ENCODE results near the gene MINDY4. TPM values are rescaled to one million over a fixed set of nuclear protein-coding genes. Genes with fewer than 3 reads are reported as not detected.

MINDY4 gene
- total RNA-seq, 1 experiment from 2014 or later: 1.5 TPM

DNA sequence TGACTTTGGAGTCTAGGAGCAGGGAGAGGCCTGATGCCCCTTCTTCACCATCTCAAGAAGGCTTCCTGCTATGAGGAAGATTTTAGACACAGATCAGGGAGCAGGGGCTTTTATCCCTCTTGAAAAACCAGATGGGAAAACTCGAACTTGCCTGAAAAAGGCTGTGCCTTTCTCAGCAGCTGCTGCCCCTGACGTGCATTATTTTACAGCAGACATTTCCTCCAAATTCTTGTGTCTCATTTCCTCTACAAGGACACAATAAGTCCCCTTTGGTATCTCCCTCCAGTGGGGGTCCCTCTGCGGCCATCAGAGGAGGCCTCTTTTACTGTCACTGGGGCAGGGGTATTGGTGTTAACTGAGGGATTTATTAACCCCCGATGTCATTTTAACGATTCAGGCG lies 102.4 kb downstream of the MINDY4 start:
- no peaks in the 10 kb centered on the region for H3K27me3 ChIP-seq (ENCODE audit: low read length)
- H3K9me3 ChIP-seq (ENCODE audit: low read length): no peaks in the 10 kb centered on the region
- peak overlapping the region; percentile 63 for H3K4me2 ChIP-seq (ENCODE audit: low read depth, low read length, poor library complexity, severe bottlenecking)
- no peaks in the 10 kb centered on the region for H3K9me2 ChIP-seq (replicated peaks; ENCODE audit: insufficient read depth, low read length)
- peak overlapping the region; percentile 86 for H3K27ac ChIP-seq (ENCODE audit: low read length)
- peak overlapping the region; percentile 51 for H3K9ac ChIP-seq (ENCODE audit: low read length)
- H3K4me1 ChIP-seq (ENCODE audit: low read length): peaks cover 73% of the 10 kb centered on the region
- peak overlapping the region; percentile 21 for H2AFZ ChIP-seq (ENCODE audit: low read length)
- peak overlapping the region; percentile 37 for H3K4me3 ChIP-seq (ENCODE audit: low read length)
- DNase-seq: no peak
- no peaks in the 10 kb centered on the region for H4K20me1 ChIP-seq (ENCODE audit: insufficient read depth, low read depth, low read length)
- H3K79me2 ChIP-seq (ENCODE audit: low read length): no peaks in the 10 kb centered on the region
- H3K36me3 ChIP-seq (ENCODE audit: insufficient read depth, low read length): no peaks in the 10 kb centered on the region; the same call in 1 of the 2 replicates

DNA sequence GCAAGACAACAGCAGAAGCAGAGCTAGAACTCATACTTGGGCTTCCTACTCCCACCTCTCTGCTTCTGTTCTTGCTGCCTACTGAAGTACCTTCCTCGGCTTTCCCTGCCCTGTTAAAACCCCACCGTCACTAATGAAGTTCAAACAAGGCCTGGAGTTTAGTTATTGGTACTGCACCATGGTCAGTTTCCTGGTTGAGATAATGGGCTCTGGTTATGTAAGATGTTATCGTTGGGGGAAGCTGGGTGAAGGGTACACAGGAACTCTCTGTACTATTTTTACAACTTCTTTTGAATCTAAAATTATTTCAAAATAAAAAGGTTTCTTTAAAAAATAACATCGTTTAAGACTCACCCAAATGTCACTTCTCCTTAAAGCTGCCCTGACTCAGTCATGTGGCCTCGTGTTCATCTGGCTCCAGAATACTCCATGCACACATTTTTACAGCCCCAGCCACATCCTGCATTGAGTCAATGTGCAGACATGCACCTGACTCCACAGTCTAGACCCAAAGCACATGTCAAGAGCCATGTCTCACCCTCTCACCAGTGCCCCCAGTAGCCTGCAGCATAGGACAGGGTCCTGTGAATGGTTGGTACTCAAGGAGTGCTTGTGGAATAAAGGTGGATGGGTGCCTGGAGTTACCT lies 103.6 kb downstream of the MINDY4 start:
- H3K36me3 ChIP-seq (ENCODE audit: insufficient read depth, low read length): no peaks in the 10 kb centered on the region; the same call in 1 of the 2 replicates
- peak overlapping the region; percentile 63 for H3K4me2 ChIP-seq (ENCODE audit: low read depth, low read length, poor library complexity, severe bottlenecking)

DNA sequence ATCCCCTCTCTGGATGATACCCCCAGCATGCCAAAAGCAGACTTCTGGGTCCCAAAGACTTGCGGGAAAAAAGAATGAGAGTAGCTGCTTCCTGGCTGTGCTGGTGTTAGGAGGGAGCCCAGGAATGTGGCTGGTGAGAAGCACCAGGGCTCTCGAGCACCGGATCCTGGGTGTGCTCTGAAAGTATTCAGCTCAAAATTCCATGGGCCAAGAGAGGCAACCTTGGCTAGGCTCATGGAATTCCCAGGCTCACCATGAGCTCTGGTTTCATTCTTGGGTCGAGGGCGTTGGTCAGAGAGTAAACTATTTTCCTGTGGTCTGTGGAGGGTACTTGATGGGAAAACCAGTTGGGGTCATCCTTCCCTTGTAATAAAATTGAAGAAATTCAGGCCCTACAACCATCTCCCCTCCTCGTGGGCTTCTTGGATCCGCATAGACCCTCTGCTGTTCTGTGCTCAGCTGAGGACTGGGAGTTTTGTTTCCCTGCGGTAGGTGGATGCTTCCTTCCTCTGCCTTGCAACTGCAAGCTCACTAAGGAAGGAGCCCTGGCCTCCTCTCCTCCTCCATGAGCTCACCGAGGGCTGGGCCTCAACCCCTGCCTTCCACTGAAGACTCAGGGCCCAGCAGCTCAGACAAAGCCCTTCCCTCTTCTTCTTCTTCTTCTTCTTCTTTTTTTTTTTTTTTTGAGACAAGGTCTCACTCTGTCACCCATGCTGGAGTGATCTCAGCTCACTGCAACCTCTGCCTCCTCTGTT lies 106.0 kb downstream of the MINDY4 start:
- no peaks in the 10 kb centered on the region; the same call in 1 of the 2 replicates for H3K36me3 ChIP-seq (ENCODE audit: insufficient read depth, low read length)
- no peak overlapping the region for H3K4me3 ChIP-seq (ENCODE audit: low read length)
- H3K79me2 ChIP-seq (ENCODE audit: low read length): no peaks in the 10 kb centered on the region
- H3K9me2 ChIP-seq (replicated peaks; ENCODE audit: insufficient read depth, low read length): no peaks in the 10 kb centered on the region
- H3K9ac ChIP-seq (ENCODE audit: low read length): no peak overlapping the region
- no peaks in the 10 kb centered on the region for H3K27me3 ChIP-seq (ENCODE audit: low read length)
- peaks cover 47% of the 10 kb centered on the region for H3K4me1 ChIP-seq (ENCODE audit: low read length)
- no peaks in the 10 kb centered on the region for H3K9me3 ChIP-seq (ENCODE audit: low read length)
- DNase-seq: no peak
- no peak overlapping the region for H3K27ac ChIP-seq (ENCODE audit: low read length)
- H3K4me2 ChIP-seq (ENCODE audit: low read depth, low read length, poor library complexity, severe bottlenecking): no peak overlapping the region
- H2AFZ ChIP-seq (ENCODE audit: low read length): no peak overlapping the region
- no peaks in the 10 kb centered on the region for H4K20me1 ChIP-seq (ENCODE audit: insufficient read depth, low read depth, low read length)

More for the DNA sequence above, 103.6 kb downstream of the MINDY4 start:
- no peak overlapping the region for H3K9ac ChIP-seq (ENCODE audit: low read length)
- H3K9me2 ChIP-seq (replicated peaks; ENCODE audit: insufficient read depth, low read length): no peaks in the 10 kb centered on the region
- no peaks in the 10 kb centered on the region for H3K27me3 ChIP-seq (ENCODE audit: low read length)
- H2AFZ ChIP-seq (ENCODE audit: low read length): no peak overlapping the region
- no peaks in the 10 kb centered on the region for H3K9me3 ChIP-seq (ENCODE audit: low read length)
- no peak overlapping the region for H3K4me3 ChIP-seq (ENCODE audit: low read length)
- H4K20me1 ChIP-seq (ENCODE audit: insufficient read depth, low read depth, low read length): no peaks in the 10 kb centered on the region
- H3K27ac ChIP-seq (ENCODE audit: low read length): peak overlapping the region; percentile 86; the same call in 1 of the 2 replicates
- H3K4me1 ChIP-seq (ENCODE audit: low read length): peaks cover 70% of the 10 kb centered on the region
- peak; percentile 69 for DNase-seq
- H3K79me2 ChIP-seq (ENCODE audit: low read length): no peaks in the 10 kb centered on the region

DNA sequence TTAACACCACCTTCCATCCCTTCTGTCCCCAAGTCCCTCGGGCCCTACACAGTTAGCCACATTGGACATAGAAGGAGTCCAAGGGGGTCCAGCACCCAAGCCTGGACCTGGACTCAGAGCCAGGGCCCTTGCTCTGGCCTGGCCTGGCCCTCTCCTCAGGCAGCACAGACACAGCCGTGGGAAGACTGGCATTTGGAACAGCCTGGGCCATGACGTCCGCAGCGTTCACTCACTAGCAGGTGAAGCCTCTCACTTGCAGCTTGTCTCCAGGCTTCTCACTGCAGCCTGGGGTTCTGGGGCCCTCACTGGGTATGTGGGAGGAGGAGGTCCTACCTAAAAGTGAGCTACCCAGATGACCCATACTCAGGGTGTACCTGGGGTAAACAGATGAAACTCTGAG lies 106.8 kb downstream of the MINDY4 start:
- H3K79me2 ChIP-seq (ENCODE audit: low read length): no peaks in the 10 kb centered on the region
- H2AFZ ChIP-seq (ENCODE audit: low read length): no peak overlapping the region
- no peak overlapping the region for H3K4me2 ChIP-seq (ENCODE audit: low read depth, low read length, poor library complexity, severe bottlenecking)
- no peaks in the 10 kb centered on the region for H3K27me3 ChIP-seq (ENCODE audit: low read length)
- H3K4me1 ChIP-seq (ENCODE audit: low read length): peaks cover 42% of the 10 kb centered on the region
- no peaks in the 10 kb centered on the region for H3K9me3 ChIP-seq (ENCODE audit: low read length)
- H3K9ac ChIP-seq (ENCODE audit: low read length): no peak overlapping the region
- no peak overlapping the region for H3K4me3 ChIP-seq (ENCODE audit: low read length)
- no peaks in the 10 kb centered on the region; the same call in 1 of the 2 replicates for H3K36me3 ChIP-seq (ENCODE audit: insufficient read depth, low read length)
- no peak overlapping the region for H3K27ac ChIP-seq (ENCODE audit: low read length)
- H4K20me1 ChIP-seq (ENCODE audit: insufficient read depth, low read depth, low read length): no peaks in the 10 kb centered on the region
- no peak for DNase-seq
- no peaks in the 10 kb centered on the region for H3K9me2 ChIP-seq (replicated peaks; ENCODE audit: insufficient read depth, low read length)

DNA sequence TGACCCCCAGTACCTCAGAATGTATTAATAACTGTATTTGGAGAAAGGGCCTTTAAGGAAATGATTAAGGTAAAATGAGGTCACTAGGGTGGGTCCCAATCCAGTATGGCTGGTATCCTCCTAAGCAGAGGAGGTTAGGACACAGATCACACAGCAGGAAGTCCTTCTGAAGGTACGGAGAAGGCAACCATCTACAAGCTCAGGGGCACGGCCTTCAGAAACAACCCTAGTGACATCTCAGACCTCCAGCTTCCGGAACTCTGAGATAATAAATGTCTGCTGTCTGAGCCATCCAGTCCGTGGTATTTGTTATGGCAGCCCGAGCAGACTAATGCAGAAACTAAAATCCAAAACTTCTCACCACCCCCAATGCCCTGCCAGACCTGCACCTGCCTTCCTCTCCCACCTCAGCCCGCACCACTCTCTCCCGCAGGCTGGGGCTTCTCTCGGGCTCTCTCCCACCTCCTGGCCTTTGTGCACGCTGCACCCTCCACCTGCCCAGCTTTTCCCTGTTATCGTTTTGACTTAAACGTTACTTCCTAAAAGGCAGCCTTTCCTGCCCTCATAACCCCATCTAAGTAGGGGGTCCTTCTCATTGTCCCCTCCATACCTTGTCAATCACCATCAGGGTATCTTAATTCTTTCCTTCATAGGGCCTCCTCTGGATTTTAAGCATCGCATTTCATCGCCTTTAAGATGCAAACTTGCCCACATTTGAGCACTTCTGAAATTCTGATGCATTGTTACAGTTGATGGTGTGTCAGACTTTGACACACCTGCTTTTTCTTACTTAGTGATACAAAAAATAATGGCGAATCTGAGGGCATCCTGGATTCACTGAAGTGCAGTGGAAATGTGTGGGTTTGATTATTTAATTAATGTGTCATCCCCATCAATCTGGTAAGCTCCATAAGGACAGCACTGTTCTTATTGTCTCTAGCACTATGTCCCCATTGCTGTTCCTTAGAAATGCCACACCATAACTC lies 108.2 kb downstream of the MINDY4 start:
- no peaks in the 10 kb centered on the region for H3K9me3 ChIP-seq (ENCODE audit: low read length)
- H3K27me3 ChIP-seq (ENCODE audit: low read length): no peaks in the 10 kb centered on the region
- peaks cover 42% of the 10 kb centered on the region for H3K4me1 ChIP-seq (ENCODE audit: low read length)
- H3K9ac ChIP-seq (ENCODE audit: low read length): no peak overlapping the region
- DNase-seq: no peak
- H4K20me1 ChIP-seq (ENCODE audit: insufficient read depth, low read depth, low read length): no peaks in the 10 kb centered on the region
- H3K36me3 ChIP-seq (ENCODE audit: insufficient read depth, low read length): no peaks in the 10 kb centered on the region; the same call in 1 of the 2 replicates
- H3K4me2 ChIP-seq (ENCODE audit: low read depth, low read length, poor library complexity, severe bottlenecking): no peak overlapping the region
- no peak overlapping the region for H2AFZ ChIP-seq (ENCODE audit: low read length)
- H3K27ac ChIP-seq (ENCODE audit: low read length): no peak overlapping the region
- no peaks in the 10 kb centered on the region for H3K9me2 ChIP-seq (replicated peaks; ENCODE audit: insufficient read depth, low read length)
- no peaks in the 10 kb centered on the region for H3K79me2 ChIP-seq (ENCODE audit: low read length)
- H3K4me3 ChIP-seq (ENCODE audit: low read length): no peak overlapping the region

DNA sequence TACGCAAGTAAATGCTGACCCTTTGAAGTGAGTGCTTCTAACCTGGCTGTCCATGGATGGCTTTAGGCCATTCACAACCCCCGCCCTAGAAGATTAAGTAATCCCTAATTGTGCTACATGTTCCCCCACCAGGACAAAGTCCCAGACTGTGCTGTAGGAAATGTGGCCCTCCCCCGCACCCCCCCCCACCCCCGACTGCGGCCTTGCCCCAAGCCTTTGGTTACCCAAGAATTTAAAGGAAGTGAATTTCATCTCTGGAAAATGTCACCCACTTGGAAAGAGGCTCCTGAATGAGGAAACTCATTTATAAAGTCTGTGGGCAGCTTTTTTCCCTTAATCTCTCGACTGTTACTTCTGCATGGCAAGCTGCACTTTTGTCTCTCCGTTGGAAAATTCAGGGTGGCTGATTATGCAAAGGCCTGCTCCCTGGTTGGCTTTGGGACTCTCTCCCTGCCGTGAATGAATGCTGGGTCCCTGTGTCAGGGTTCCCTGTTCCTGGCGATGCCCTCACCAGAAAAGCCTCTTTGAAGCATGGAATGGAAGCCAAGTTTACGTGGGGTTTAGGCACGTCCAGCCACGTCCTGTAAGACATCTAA lies 109.0 kb downstream of the MINDY4 start:
- H3K9me3 ChIP-seq (ENCODE audit: low read length): no peaks in the 10 kb centered on the region
- no peak overlapping the region for H3K27ac ChIP-seq (ENCODE audit: low read length)
- H3K36me3 ChIP-seq (ENCODE audit: insufficient read depth, low read length): no peaks in the 10 kb centered on the region
- no peaks in the 10 kb centered on the region for H3K9me2 ChIP-seq (replicated peaks; ENCODE audit: insufficient read depth, low read length)
- no peak overlapping the region for H2AFZ ChIP-seq (ENCODE audit: low read length)
- H3K79me2 ChIP-seq (ENCODE audit: low read length): no peaks in the 10 kb centered on the region
- DNase-seq: no peak
- no peaks in the 10 kb centered on the region for H4K20me1 ChIP-seq (ENCODE audit: insufficient read depth, low read depth, low read length)
- H3K4me3 ChIP-seq (ENCODE audit: low read length): no peak overlapping the region
- no peak overlapping the region for H3K9ac ChIP-seq (ENCODE audit: low read length)
- no peak overlapping the region for H3K4me2 ChIP-seq (ENCODE audit: low read depth, low read length, poor library complexity, severe bottlenecking)
- peaks cover 42% of the 10 kb centered on the region for H3K4me1 ChIP-seq (ENCODE audit: low read length)
- no peaks in the 10 kb centered on the region for H3K27me3 ChIP-seq (ENCODE audit: low read length)

DNA sequence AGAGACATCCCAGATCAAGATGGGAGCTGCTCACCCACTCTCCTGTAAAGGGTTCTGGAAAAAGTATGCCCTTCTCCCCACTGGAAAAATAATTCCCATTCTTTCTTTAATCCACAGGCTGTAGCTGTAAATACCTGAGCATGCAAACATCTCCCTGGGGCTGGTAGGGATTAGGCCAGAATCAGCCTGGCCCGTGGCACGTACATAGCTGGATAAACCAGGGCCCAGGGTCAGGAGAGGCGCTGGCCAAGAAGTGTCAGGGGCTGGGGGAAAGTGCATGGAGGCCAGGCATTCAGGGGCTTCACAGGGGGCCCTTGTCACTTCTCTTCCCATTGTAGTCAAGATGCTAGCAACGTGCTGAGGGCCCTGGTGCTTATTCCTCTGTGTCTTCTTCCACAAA lies 109.7 kb downstream of the MINDY4 start:
- Histone ChIP-seq H3K4me2 (ENCODE audit: low read depth, low read length, poor library complexity, severe bottlenecking) (no peak overlapping the region), H3K9me3 (ENCODE audit: low read length) (no peaks in the 10 kb centered on the region), H2AFZ (ENCODE audit: low read length) (no peak overlapping the region), H4K20me1 (ENCODE audit: insufficient read depth, low read depth, low read length) (no peaks in the 10 kb centered on the region), H3K4me1 (ENCODE audit: low read length) (peaks cover 42% of the 10 kb centered on the region), H3K27me3 (ENCODE audit: low read length) (no peaks in the 10 kb centered on the region), H3K9me2 (replicated peaks; ENCODE audit: insufficient read depth, low read length) (no peaks in the 10 kb centered on the region), H3K9ac (ENCODE audit: low read length) (no peak overlapping the region), H3K27ac (ENCODE audit: low read length) (no peak overlapping the region), H3K79me2 (ENCODE audit: low read length) (no peaks in the 10 kb centered on the region), H3K36me3 (ENCODE audit: insufficient read depth, low read length) (no peaks in the 10 kb centered on the region), H3K4me3 (ENCODE audit: low read length) (no peak overlapping the region)
- DNase-seq: no peak

Measured in Karpas-422 (cell line).